ENCODE measurements around the gene HMX3. TPM values are rescaled to one million over a fixed set of nuclear protein-coding genes. Genes with fewer than 3 reads are reported as not detected.

The HMX3 gene
- total RNA-seq, 2 donors from 2014 or later: not detected

- peaks cover 0 to 69% of the 10 kb centered on the region in 2 donors for H3K27me3 ChIP-seq
- no peak overlapping the region for H3K27ac ChIP-seq
- H3K9me3 ChIP-seq: no peaks in the 10 kb centered on the region
- intact Hi-C loops (cut with DNase I): no loop called here
- DNase-seq (peak in 1 of 4 donors; percentile 10), ATAC-seq (no peak)
- H3K4me1 ChIP-seq: peaks cover 41% of the 10 kb centered on the region
- no peaks in the 10 kb centered on the region for H3K36me3 ChIP-seq (replicated peaks in 1 of 2; ENCODE audit: insufficient read depth in 1 of 2, low read depth in 2 of 2)
- 1 to 5% methylated on average over 17 to 29 of the region's 29 CpGs for WGBS, 2 donors
- H3K4me3 ChIP-seq: no peak overlapping the region
- TF ChIP-seq CTCF (IDR thresholded peaks at IDR 0.05): no peak
- no peak for TF ChIP-seq POLR2A (IDR thresholded peaks at IDR 0.05)
These were observed 9.1 kb downstream of the HMX3 start for GRCh38 chr10:123144697-123145541.

GRCh38 chr10:123145542-123146012 lies 9.8 kb downstream of the HMX3 start:
- Histone ChIP-seq H3K27ac (no peak overlapping the region), H3K9me3 (no peaks in the 10 kb centered on the region), H3K27me3 (peaks cover 0 to 68% of the 10 kb centered on the region in 2 donors), H3K4me3 (no peak overlapping the region), H3K4me1 (peaks cover 41% of the 10 kb centered on the region), H3K36me3 (replicated peaks in 1 of 2; ENCODE audit: insufficient read depth in 1 of 2, low read depth in 2 of 2) (no peaks in the 10 kb centered on the region)
- WGBS, 2 donors: 2 to 5% methylated on average over 14 of the region's 14 CpGs
- intact Hi-C loops (cut with DNase I): no loop called here
- ATAC-seq (no peak), DNase-seq (no peak)
- TF ChIP-seq POLR2A (IDR thresholded peaks at IDR 0.05) (no peak), CTCF (IDR thresholded peaks at IDR 0.05) (no peak)

GRCh38 chr10:123146013-123146893 lies 10.5 kb downstream of the HMX3 start:
- TF ChIP-seq CTCF (IDR thresholded peaks at IDR 0.05): no peak
- TF ChIP-seq POLR2A (IDR thresholded peaks at IDR 0.05): no peak
- no peak for DNase-seq
- ATAC-seq: no peak
- 2 to 6% methylated on average over 27 to 58 of the region's 59 CpGs for WGBS, 2 donors
- Histone ChIP-seq H3K9me3 (no peaks in the 10 kb centered on the region), H3K36me3 (replicated peaks in 1 of 2; ENCODE audit: insufficient read depth in 1 of 2, low read depth in 2 of 2) (no peaks in the 10 kb centered on the region), H3K4me1 (peaks cover 48% of the 10 kb centered on the region), H3K27me3 (peaks cover 0 to 70% of the 10 kb centered on the region in 2 donors), H3K4me3 (no peak overlapping the region), H3K27ac (no peak overlapping the region)
- intact Hi-C loops (cut with DNase I): no loop called here

GRCh38 chr10:123146894-123147634 lies 11.3 kb downstream of the HMX3 start:
- H3K9me3 ChIP-seq: peaks cover 0 to 1% (median 0%) of the 10 kb centered on the region in 3 donors
- 9 to 13% methylated on average over 21 to 24 of the region's 24 CpGs for WGBS, 2 donors
- ATAC-seq: no peak
- no peak for DNase-seq
- intact Hi-C loops (cut with DNase I): no loop called here
- no peak overlapping the region for H3K4me3 ChIP-seq
- H3K36me3 ChIP-seq (replicated peaks in 1 of 2; ENCODE audit: insufficient read depth in 1 of 2, low read depth in 2 of 2): no peaks in the 10 kb centered on the region
- H3K4me1 ChIP-seq: peaks cover 51% of the 10 kb centered on the region
- H3K27ac ChIP-seq: no peak overlapping the region
- TF ChIP-seq CTCF (IDR thresholded peaks at IDR 0.05) (no peak), POLR2A (IDR thresholded peaks at IDR 0.05) (no peak)
- H3K27me3 ChIP-seq: peaks cover 0 to 70% of the 10 kb centered on the region in 2 donors
